Loucy (cell line): ENCODE measurements around the gene ARL5B.

ENCODE experiments used
- H2AFZ ChIP-seq: fragments of 200-600 bp; sonication (generic); 2 replicates; pipeline ENCODE4 v1.6.0; 2016; ENCODE audit warnings: antibody characterized with exemption, mild to moderate bottlenecking, low read length, moderate library complexity
- H3F3A ChIP-seq: fragments of 200-600 bp; 2 replicates; pipeline ENCODE4 v1.6.0; 2016; ENCODE audit warnings: antibody characterized with exemption, low read depth, mild to moderate bottlenecking
- H3K27me3 ChIP-seq: fragments of 200-600 bp; sonication (generic); 2 replicates; pipeline ENCODE4 v1.6.1; 2014; ENCODE audit warnings: low read length, mild to moderate bottlenecking; ENCODE audit not compliant: insufficient read depth, poor library complexity, severe bottlenecking
- H3K36me3 ChIP-seq: fragments of 200-600 bp; sonication (generic); 2 replicates; pipeline ENCODE4 v1.6.1; 2016; ENCODE audit warnings: low read length; ENCODE audit not compliant: insufficient read depth
- H3K4me1 ChIP-seq: fragments of 200-600 bp; sonication (generic); 2 replicates; pipeline ENCODE4 v1.5.1; 2014; ENCODE audit warnings: low read length, mild to moderate bottlenecking; ENCODE audit not compliant: insufficient read depth, poor library complexity, severe bottlenecking
- H3K4me2 ChIP-seq: fragments of 200-600 bp; sonication (generic); 2 replicates; pipeline ENCODE4 v1.6.0; 2014; ENCODE audit warnings: antibody characterized with exemption, low read length, low read depth, mild to moderate bottlenecking; ENCODE audit not compliant: poor library complexity, severe bottlenecking
- H3K4me3 ChIP-seq: fragments of 200-600 bp; sonication (generic); 2 replicates; pipeline ENCODE4 v1.5.1; 2014; ENCODE audit warnings: low read length, mild to moderate bottlenecking, mixed read lengths; ENCODE audit not compliant: poor library complexity, severe bottlenecking
- H3K79me2 ChIP-seq: fragments of 200-600 bp; sonication (generic); 2 replicates; pipeline ENCODE4 v1.6.1; 2014; ENCODE audit warnings: low read length; ENCODE audit not compliant: insufficient read depth
- H3K9ac ChIP-seq: fragments of 200-600 bp; sonication (generic); 2 replicates; pipeline ENCODE4 v1.6.0; 2014; ENCODE audit warnings: mild to moderate bottlenecking, low read depth, low read length, moderate library complexity; ENCODE audit not compliant: poor library complexity, severe bottlenecking
- H3K9me2 ChIP-seq: fragments of 200-600 bp; sonication (generic); replicated peaks from 2 replicates; pipeline ENCODE4 v1.6.1; 2016; ENCODE audit warnings: low read depth, low read length, mixed read lengths
- H3K9me3 ChIP-seq: fragments of 200-600 bp; sonication (generic); 2 replicates; pipeline ENCODE4 v1.6.1; 2014; ENCODE audit warnings: mild to moderate bottlenecking, antibody characterized with exemption, low read length, low read depth; ENCODE audit not compliant: insufficient read depth
- H4K20me1 ChIP-seq: fragments of 200-600 bp; sonication (generic); 2 replicates; pipeline ENCODE4 v1.6.0; 2014; ENCODE audit warnings: antibody characterized with exemption, low read length, mild to moderate bottlenecking; ENCODE audit not compliant: insufficient read depth, poor library complexity, severe bottlenecking
- CTCF ChIP-seq: fragments of 200-600 bp; sonication (generic); conservative IDR thresholded peaks from 2 replicates; pipeline ENCODE4 v1.5.1; 2014; ENCODE audit warnings: mild to moderate bottlenecking, antibody characterized with exemption, low read length
- EZH2phosphoT487 ChIP-seq: fragments of 200-600 bp; IDR thresholded peaks from 2 replicates; pipeline ENCODE4 v1.6.1; 2018; ENCODE audit warnings: antibody characterized with exemption, mild to moderate bottlenecking, moderate library complexity, borderline replicate concordance

ARL5B gene

GRCh38 chr10:18658271-18659124 lies 733 bp upstream of the ARL5B start:
- Histone ChIP-seq H3K4me2 (peak overlapping the region; percentile 77), H3K27me3 (peaks cover 5% of the 10 kb centered on the region), H4K20me1 (peaks cover 38% of the 10 kb centered on the region), H3K9me2 (no peaks in the 10 kb centered on the region), H2AFZ (peak overlapping the region; percentile 59), H3F3A (no peaks in the 10 kb centered on the region), H3K79me2 (peaks cover 57% of the 10 kb centered on the region), H3K9ac (peak overlapping the region; percentile 93), H3K9me3 (no peaks in the 10 kb centered on the region), H3K4me3 (peak overlapping the region; percentile 88), H3K36me3 (no peaks in the 10 kb centered on the region), H3K4me1 (peaks cover 24% of the 10 kb centered on the region)
- TF ChIP-seq CTCF (no peak), EZH2phosphoT487 (no peak)

- TF ChIP-seq EZH2phosphoT487 (no peak), CTCF (no peak)
- Histone ChIP-seq H3K27me3 (peaks cover 5% of the 10 kb centered on the region), H3F3A (no peaks in the 10 kb centered on the region), H3K36me3 (no peaks in the 10 kb centered on the region), H3K9me2 (no peaks in the 10 kb centered on the region), H3K9me3 (no peaks in the 10 kb centered on the region), H3K4me2 (peak overlapping the region; percentile 99), H3K79me2 (peaks cover 72% of the 10 kb centered on the region), H2AFZ (peak overlapping the region; percentile 86), H4K20me1 (peaks cover 50% of the 10 kb centered on the region), H3K4me1 (peaks cover 29% of the 10 kb centered on the region), H3K9ac (peak overlapping the region; percentile 93), H3K4me3 (peak overlapping the region; percentile 88)
Observed at GRCh38 chr10:18659819-18660535, 746 bp downstream of the ARL5B start.

GRCh38 chr10:18660816-18661431 lies 1.7 kb downstream of the ARL5B start:
- H3K9me2 ChIP-seq = no peaks in the 10 kb centered on the region
- H3K9me3 ChIP-seq = no peaks in the 10 kb centered on the region
- H3K4me3 ChIP-seq = peak overlapping the region; percentile 88
- H3K36me3 ChIP-seq = no peaks in the 10 kb centered on the region
- peaks cover 39% of the 10 kb centered on the region for H3K4me1 ChIP-seq
- peaks cover 81% of the 10 kb centered on the region for H3K79me2 ChIP-seq
- no peaks in the 10 kb centered on the region for H3F3A ChIP-seq
- TF ChIP-seq EZH2phosphoT487 (no peak), CTCF (no peak)
- H3K9ac ChIP-seq = peak overlapping the region; percentile 93
- peaks cover 60% of the 10 kb centered on the region for H4K20me1 ChIP-seq
- no peak overlapping the region for H2AFZ ChIP-seq
- H3K27me3 ChIP-seq = peaks cover 5% of the 10 kb centered on the region
- H3K4me2 ChIP-seq = peak overlapping the region; percentile 99
